Activated naive CD8-positive, alpha-beta T cell treated with anti-CD3 and anti-CD28 coated beads, Interleukin-2, amount 50 U/mL, for 24 hours (primary cell): ENCODE results near the gene MXI1.

Source experiments
- ATAC-seq: fragments of 150-1000 bp; cut with Tn5 transposase; one replicate; pipeline ENCODE4 v1.10.0; 2021
- DNase-seq: peaks from one replicate; pipeline ENCODE4 v3.0.0; 2021
- H3K27ac Mint-ChIP-seq: one replicate; pipeline ENCODE4 v1.8.0; 2021; ENCODE audit warnings: mild to moderate bottlenecking, mixed read lengths
- H3K27me3 Mint-ChIP-seq: one replicate; pipeline ENCODE4 v1.8.0; 2021; ENCODE audit warnings: mixed read lengths
- H3K36me3 Mint-ChIP-seq: one replicate; pipeline ENCODE4 v1.8.0; 2021; ENCODE audit warnings: low read depth, mixed read lengths
- H3K4me1 Mint-ChIP-seq: one replicate; pipeline ENCODE4 v1.8.0; 2021; ENCODE audit warnings: mixed read lengths
- H3K4me3 Mint-ChIP-seq: one replicate; pipeline ENCODE4 v1.8.0; 2021; ENCODE audit warnings: mild to moderate bottlenecking, moderate library complexity, mixed read lengths
- H3K9me3 Mint-ChIP-seq: one replicate; pipeline ENCODE4 v1.8.0; 2021; ENCODE audit warnings: mixed read lengths

Gene MXI1

GRCh38 chr10:110216240-110216639, 8.8 kb downstream of the MXI1 start:
- Mint-ChIP-seq H3K4me3 (no peak overlapping the region), H3K4me1 (peaks cover 38% of the 10 kb centered on the region), H3K27me3 (peaks cover 6% of the 10 kb centered on the region), H3K36me3 (no peaks in the 10 kb centered on the region), H3K9me3 (no peaks in the 10 kb centered on the region), H3K27ac (no peak overlapping the region)
- DNase-seq (no peak), ATAC-seq (no peak)

- Mint-ChIP-seq H3K4me3 (no peak overlapping the region), H3K27me3 (peaks cover 6% of the 10 kb centered on the region), H3K4me1 (peaks cover 38% of the 10 kb centered on the region), H3K27ac (no peak overlapping the region), H3K36me3 (no peaks in the 10 kb centered on the region), H3K9me3 (no peaks in the 10 kb centered on the region)
- ATAC-seq: no peak
- no peak for DNase-seq
Observed at GRCh38 chr10:110216942-110217661, 9.7 kb downstream of the MXI1 start.

- Mint-ChIP-seq H3K27ac (no peak overlapping the region), H3K4me1 (peaks cover 39% of the 10 kb centered on the region), H3K4me3 (no peak overlapping the region), H3K27me3 (peaks cover 6% of the 10 kb centered on the region), H3K9me3 (no peaks in the 10 kb centered on the region), H3K36me3 (no peaks in the 10 kb centered on the region)
- ATAC-seq (no peak), DNase-seq (no peak)
Observed at GRCh38 chr10:110217662-110218008, 10.2 kb downstream of the MXI1 start.

- H3K4me3 Mint-ChIP-seq: no peak overlapping the region
- H3K27ac Mint-ChIP-seq: no peak overlapping the region
- DNase-seq (no peak), ATAC-seq (no peak)
- no peaks in the 10 kb centered on the region for H3K9me3 Mint-ChIP-seq
- peaks cover 45% of the 10 kb centered on the region for H3K4me1 Mint-ChIP-seq
- peaks cover 6% of the 10 kb centered on the region for H3K27me3 Mint-ChIP-seq
- no peaks in the 10 kb centered on the region for H3K36me3 Mint-ChIP-seq
Observed at GRCh38 chr10:110218632-110219031, 11.2 kb downstream of the MXI1 start.

- H3K4me1 Mint-ChIP-seq: peaks cover 45% of the 10 kb centered on the region
- H3K27me3 Mint-ChIP-seq: peaks cover 6% of the 10 kb centered on the region
- DNase-seq (no peak), ATAC-seq (no peak)
- no peaks in the 10 kb centered on the region for H3K9me3 Mint-ChIP-seq
- no peak overlapping the region for H3K4me3 Mint-ChIP-seq
- no peaks in the 10 kb centered on the region for H3K36me3 Mint-ChIP-seq
- no peak overlapping the region for H3K27ac Mint-ChIP-seq
Observed at GRCh38 chr10:110219884-110220283, 12.5 kb downstream of the MXI1 start.

GRCh38 chr10:110220398-110220797, 13.0 kb downstream of the MXI1 start:
- no peaks in the 10 kb centered on the region for H3K9me3 Mint-ChIP-seq

GRCh38 chr10:110221044-110221720, 13.8 kb downstream of the MXI1 start:
- DNase-seq: no peak
- H3K27me3 Mint-ChIP-seq: peaks cover under 1% of the 10 kb centered on the region
- no peak for ATAC-seq
- H3K4me3 Mint-ChIP-seq: peak overlapping the region; percentile 68
- H3K9me3 Mint-ChIP-seq: no peaks in the 10 kb centered on the region
- H3K4me1 Mint-ChIP-seq: peaks cover 45% of the 10 kb centered on the region
- no peak overlapping the region for H3K27ac Mint-ChIP-seq
- H3K36me3 Mint-ChIP-seq: no peaks in the 10 kb centered on the region

More at GRCh38 chr10:110220398-110220797, 13.0 kb downstream of the MXI1 start:
- DNase-seq (no peak), ATAC-seq (no peak)
- Mint-ChIP-seq H3K4me3 (no peak overlapping the region), H3K27me3 (peaks cover 5% of the 10 kb centered on the region), H3K4me1 (peaks cover 50% of the 10 kb centered on the region), H3K36me3 (no peaks in the 10 kb centered on the region), H3K27ac (no peak overlapping the region)

GRCh38 chr10:110221721-110222261, 14.4 kb downstream of the MXI1 start:
- Mint-ChIP-seq H3K9me3 (no peaks in the 10 kb centered on the region), H3K36me3 (no peaks in the 10 kb centered on the region), H3K4me1 (peaks cover 45% of the 10 kb centered on the region), H3K4me3 (peak overlapping the region; percentile 68), H3K27me3 (no peaks in the 10 kb centered on the region), H3K27ac (peak overlapping the region; percentile 79)
- ATAC-seq: peak; percentile 86
- DNase-seq: peak; percentile 75

GRCh38 chr10:110222641-110223297, 15.4 kb downstream of the MXI1 start:
- DNase-seq (no peak), ATAC-seq (no peak)
- no peaks in the 10 kb centered on the region for H3K36me3 Mint-ChIP-seq
- H3K9me3 Mint-ChIP-seq: no peaks in the 10 kb centered on the region
- H3K4me1 Mint-ChIP-seq: peaks cover 51% of the 10 kb centered on the region
- peak overlapping the region; percentile 79 for H3K27ac Mint-ChIP-seq
- H3K4me3 Mint-ChIP-seq: no peak overlapping the region
- H3K27me3 Mint-ChIP-seq: no peaks in the 10 kb centered on the region

GRCh38 chr10:110223298-110223925, 16.0 kb downstream of the MXI1 start:
- DNase-seq: no peak
- peaks cover 51% of the 10 kb centered on the region for H3K4me1 Mint-ChIP-seq
- no peak overlapping the region for H3K27ac Mint-ChIP-seq
- H3K9me3 Mint-ChIP-seq: no peaks in the 10 kb centered on the region
- H3K27me3 Mint-ChIP-seq: no peaks in the 10 kb centered on the region
- H3K4me3 Mint-ChIP-seq: no peak overlapping the region
- peaks cover 3% of the 10 kb centered on the region for H3K36me3 Mint-ChIP-seq
- no peak for ATAC-seq

GRCh38 chr10:110224992-110225391, 17.6 kb downstream of the MXI1 start:
- no peaks in the 10 kb centered on the region for H3K9me3 Mint-ChIP-seq
- ATAC-seq (no peak), DNase-seq (no peak)
- peaks cover 48% of the 10 kb centered on the region for H3K4me1 Mint-ChIP-seq
- H3K4me3 Mint-ChIP-seq: peak overlapping the region; percentile 91
- H3K36me3 Mint-ChIP-seq: peaks cover 6% of the 10 kb centered on the region
- H3K27me3 Mint-ChIP-seq: no peaks in the 10 kb centered on the region
- peak overlapping the region; percentile 67 for H3K27ac Mint-ChIP-seq

GRCh38 chr10:110225441-110225755, 18.0 kb downstream of the MXI1 start:
- ATAC-seq (peak; percentile 0), DNase-seq (no peak)
- Mint-ChIP-seq H3K36me3 (peaks cover 6% of the 10 kb centered on the region), H3K4me3 (peak overlapping the region; percentile 91), H3K9me3 (no peaks in the 10 kb centered on the region), H3K27ac (peak overlapping the region; percentile 67), H3K4me1 (peaks cover 48% of the 10 kb centered on the region), H3K27me3 (no peaks in the 10 kb centered on the region)

GRCh38 chr10:110225756-110226542, 18.5 kb downstream of the MXI1 start:
- Mint-ChIP-seq H3K27ac (peak overlapping the region; percentile 90), H3K4me3 (peak overlapping the region; percentile 91), H3K36me3 (peaks cover 6% of the 10 kb centered on the region), H3K4me1 (peaks cover 46% of the 10 kb centered on the region), H3K9me3 (no peaks in the 10 kb centered on the region), H3K27me3 (no peaks in the 10 kb centered on the region)
- DNase-seq (peak; percentile 88), ATAC-seq (peak; percentile 65)

- Mint-ChIP-seq H3K4me3 (peak overlapping the region; percentile 91), H3K27me3 (no peaks in the 10 kb centered on the region), H3K36me3 (peaks cover 6% of the 10 kb centered on the region), H3K9me3 (no peaks in the 10 kb centered on the region), H3K27ac (peak overlapping the region; percentile 90), H3K4me1 (peaks cover 41% of the 10 kb centered on the region)
- DNase-seq: peak; percentile 88
- no peak for ATAC-seq
Observed at GRCh38 chr10:110226543-110226925, 19.1 kb downstream of the MXI1 start.
